ENCODE data around the gene L1CAM.

Gene L1CAM

GRCh38 chrX:153908219-153908860 lies 22.4 kb upstream of the L1CAM start:
- Histone ChIP-seq H3K4me3 (ENCODE audit: low read depth, low read length) (no peak overlapping the region), H3K4me1 (no peaks in the 10 kb centered on the region), H3K9ac (no peak overlapping the region), H3K4me2 (ENCODE audit: low read length) (no peak overlapping the region), H3K79me2 (no peaks in the 10 kb centered on the region), H2AFZ (no peak overlapping the region), H3K9me3 (ENCODE audit: control insufficient read depth, low read length) (no peaks in the 10 kb centered on the region), H3K27ac (no peak overlapping the region), H3K27me3 (ENCODE audit: control insufficient read depth, insufficient read depth, low read length) (no peaks in the 10 kb centered on the region), H3K36me3 (ENCODE audit: control insufficient read depth, insufficient read depth, low read length) (no peaks in the 10 kb centered on the region)
- TF ChIP-seq CTCF (IDR thresholded peaks at IDR 0.05): no peak

- H3K9me3 ChIP-seq (ENCODE audit: control insufficient read depth, low read length): no peaks in the 10 kb centered on the region
- TF ChIP-seq CTCF (IDR thresholded peaks at IDR 0.05): no peak
- H2AFZ ChIP-seq: no peak overlapping the region
- H3K4me3 ChIP-seq (ENCODE audit: low read depth, low read length): no peak overlapping the region
- no peaks in the 10 kb centered on the region for H3K27me3 ChIP-seq (ENCODE audit: control insufficient read depth, insufficient read depth, low read length)
- H3K4me2 ChIP-seq (ENCODE audit: low read length): no peak overlapping the region
- no peak overlapping the region for H3K27ac ChIP-seq
- H3K79me2 ChIP-seq: no peaks in the 10 kb centered on the region
- no peaks in the 10 kb centered on the region for H3K36me3 ChIP-seq (ENCODE audit: control insufficient read depth, insufficient read depth, low read length)
- no peak overlapping the region for H3K9ac ChIP-seq
- H3K4me1 ChIP-seq: no peaks in the 10 kb centered on the region
These were observed 21.5 kb upstream of the L1CAM start for GRCh38 chrX:153907456-153907855.

DNA sequence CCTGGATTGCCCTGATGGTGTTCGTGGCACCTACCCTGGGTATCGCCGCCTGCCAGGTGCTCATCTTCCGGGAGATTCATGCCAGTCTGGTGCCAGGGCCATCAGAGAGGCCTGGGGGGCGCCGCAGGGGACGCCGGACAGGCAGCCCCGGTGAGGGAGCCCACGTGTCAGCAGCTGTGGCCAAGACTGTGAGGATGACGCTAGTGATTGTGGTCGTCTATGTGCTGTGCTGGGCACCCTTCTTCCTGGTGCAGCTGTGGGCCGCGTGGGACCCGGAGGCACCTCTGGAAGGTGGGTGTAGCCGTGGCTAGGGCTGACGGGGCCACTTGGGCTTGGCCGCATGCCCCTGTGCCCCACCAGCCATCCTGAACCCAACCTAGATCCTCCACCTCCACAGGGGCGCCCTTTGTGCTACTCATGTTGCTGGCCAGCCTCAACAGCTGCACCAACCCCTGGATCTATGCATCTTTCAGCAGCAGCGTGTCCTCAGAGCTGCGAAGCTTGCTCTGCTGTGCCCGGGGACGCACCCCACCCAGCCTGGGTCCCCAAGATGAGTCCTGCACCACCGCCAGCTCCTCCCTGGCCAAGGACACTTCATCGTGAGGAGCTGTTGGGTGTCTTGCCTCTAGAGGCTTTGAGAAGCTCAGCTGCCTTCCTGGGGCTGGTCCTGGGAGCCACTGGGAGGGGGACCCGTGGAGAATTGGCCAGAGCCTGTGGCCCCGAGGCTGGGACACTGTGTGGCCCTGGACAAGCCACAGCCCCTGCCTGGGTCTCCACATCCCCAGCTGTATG lies 20.3 kb upstream of the L1CAM start:
- H3K36me3 ChIP-seq (ENCODE audit: control insufficient read depth, insufficient read depth, low read length): no peaks in the 10 kb centered on the region
- no peaks in the 10 kb centered on the region for H3K9me3 ChIP-seq (ENCODE audit: control insufficient read depth, low read length)
- no peaks in the 10 kb centered on the region for H3K79me2 ChIP-seq
- H3K4me1 ChIP-seq: no peaks in the 10 kb centered on the region
- H3K4me2 ChIP-seq (ENCODE audit: low read length): no peak overlapping the region
- no peak overlapping the region for H3K9ac ChIP-seq
- H3K27me3 ChIP-seq (ENCODE audit: control insufficient read depth, insufficient read depth, low read length): no peaks in the 10 kb centered on the region
- no peak overlapping the region for H3K27ac ChIP-seq
- no peak overlapping the region for H2AFZ ChIP-seq
- no peak for TF ChIP-seq CTCF (IDR thresholded peaks at IDR 0.05)
- no peak overlapping the region for H3K4me3 ChIP-seq (ENCODE audit: low read depth, low read length)

DNA sequence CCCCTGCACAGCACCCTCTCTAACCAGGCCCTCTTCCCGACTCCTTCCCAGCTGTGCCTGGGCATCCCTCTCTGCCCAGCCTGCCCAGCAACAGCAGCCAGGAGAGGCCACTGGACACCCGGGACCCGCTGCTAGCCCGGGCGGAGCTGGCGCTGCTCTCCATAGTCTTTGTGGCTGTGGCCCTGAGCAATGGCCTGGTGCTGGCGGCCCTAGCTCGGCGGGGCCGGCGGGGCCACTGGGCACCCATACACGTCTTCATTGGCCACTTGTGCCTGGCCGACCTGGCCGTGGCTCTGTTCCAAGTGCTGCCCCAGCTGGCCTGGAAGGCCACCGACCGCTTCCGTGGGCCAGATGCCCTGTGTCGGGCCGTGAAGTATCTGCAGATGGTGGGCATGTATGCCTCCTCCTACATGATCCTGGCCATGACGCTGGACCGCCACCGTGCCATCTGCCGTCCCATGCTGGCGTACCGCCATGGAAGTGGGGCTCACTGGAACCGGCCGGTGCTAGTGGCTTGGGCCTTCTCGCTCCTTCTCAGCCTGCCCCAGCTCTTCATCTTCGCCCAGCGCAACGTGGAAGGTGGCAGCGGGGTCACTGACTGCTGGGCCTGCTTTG lies 19.6 kb upstream of the L1CAM start:
- Histone ChIP-seq H3K79me2 (no peaks in the 10 kb centered on the region), H3K4me2 (ENCODE audit: low read length) (no peak overlapping the region), H3K27me3 (ENCODE audit: control insufficient read depth, insufficient read depth, low read length) (no peaks in the 10 kb centered on the region), H3K4me1 (no peaks in the 10 kb centered on the region), H3K9ac (no peak overlapping the region), H3K4me3 (ENCODE audit: low read depth, low read length) (no peak overlapping the region), H3K27ac (no peak overlapping the region), H2AFZ (no peak overlapping the region), H3K36me3 (ENCODE audit: control insufficient read depth, insufficient read depth, low read length) (no peaks in the 10 kb centered on the region), H3K9me3 (ENCODE audit: control insufficient read depth, low read length) (no peaks in the 10 kb centered on the region)
- no peak for TF ChIP-seq CTCF (IDR thresholded peaks at IDR 0.05)

All from parathyroid adenoma (tissue), 2 donors.